GM06990 (cell line): ENCODE measurements around the gene HLA-DOB.

ENCODE experiments used
- DNase-seq: peaks from one replicate; pipeline ENCODE4 v3.0.0-alpha.2; 2011; ENCODE audit not compliant: insufficient read length; ENCODE audit errors: extremely low read depth
- H3K27me3 ChIP-seq: replicated peaks from 2 replicates; pipeline ENCODE4 v1.6.0; 2011; ENCODE audit warnings: low read length; ENCODE audit not compliant: control insufficient read depth, insufficient read depth
- H3K36me3 ChIP-seq: 2 replicates; pipeline ENCODE4 v1.5.1; 2011; ENCODE audit warnings: low read length; ENCODE audit not compliant: control insufficient read depth, insufficient read depth
- H3K4me3 ChIP-seq: replicated peaks from 2 replicates; pipeline ENCODE4 v1.5.1; 2011; ENCODE audit warnings: low read depth, mild to moderate bottlenecking, control low read depth, low read length
- CTCF ChIP-seq: IDR thresholded peaks from 2 replicates; pipeline ENCODE4 v1.5.1; 2011; ENCODE audit warnings: low read length, control low read depth, mild to moderate bottlenecking, inconsistent platforms; ENCODE audit not compliant: insufficient read depth, poor library complexity, severe bottlenecking

HLA-DOB gene

GRCh38 chr6:32847004-32847403 lies 30.2 kb upstream of the HLA-DOB start:
- Histone ChIP-seq H3K4me3 (no peak overlapping the region), H3K27me3 (no peaks in the 10 kb centered on the region), H3K36me3 (peaks cover 49% of the 10 kb centered on the region)
- no peak for DNase-seq
- no peak for TF ChIP-seq CTCF

GRCh38 chr6:32845384-32845884 lies 28.6 kb upstream of the HLA-DOB start:
- no peaks in the 10 kb centered on the region for H3K27me3 ChIP-seq
- TF ChIP-seq CTCF = no peak
- DNase-seq = peak; percentile 64
- peak overlapping the region; percentile 81 for H3K4me3 ChIP-seq
- peaks cover 39% of the 10 kb centered on the region for H3K36me3 ChIP-seq

- H3K36me3 ChIP-seq = peaks cover 34% of the 10 kb centered on the region
- peak overlapping the region; percentile 81 for H3K4me3 ChIP-seq
- no peaks in the 10 kb centered on the region for H3K27me3 ChIP-seq
- DNase-seq = no peak
- no peak for TF ChIP-seq CTCF
These were observed 28.1 kb upstream of the HLA-DOB start for GRCh38 chr6:32844839-32845383.

- DNase-seq = peak; percentile 89
- TF ChIP-seq CTCF = no peak
- H3K36me3 ChIP-seq = peaks cover 31% of the 10 kb centered on the region
These were observed 27.4 kb upstream of the HLA-DOB start, which contains the start of gene PSMB8 for GRCh38 chr6:32843979-32844838. PSMB8 (minus strand) TSS chr6:32844047; CDS start chr6:32843996, 51 bp downstream.

GRCh38 chr6:32843331-32843978 lies 26.7 kb upstream of the HLA-DOB start:
- no peak for DNase-seq
- no peak for TF ChIP-seq CTCF
- peak overlapping the region; percentile 81 for H3K4me3 ChIP-seq
- peaks cover 24% of the 10 kb centered on the region for H3K36me3 ChIP-seq
- H3K27me3 ChIP-seq = no peaks in the 10 kb centered on the region

More at GRCh38 chr6:32843979-32844838, 27.4 kb upstream of the HLA-DOB start, which contains the start of gene PSMB8:
- Histone ChIP-seq H3K4me3 (peak within 1 kb of the TSS; percentile 81), H3K27me3 (no peaks in the 10 kb centered on the region)
